ENCODE data around the gene GLTP.

- TF ChIP-seq CTCF (conservative IDR thresholded peaks at IDR 0.05 in 1 of 2, IDR thresholded peaks at IDR 0.05 in 1 of 2; ENCODE audit: low read depth in 1 of 2, low read length in 2 of 2) (no peak), EZH2 (IDR thresholded peaks at IDR 0.05; ENCODE audit: low read length, missing control alignments) (no peak)
Measured at GRCh38 chr12:109822951-109823411, 57.4 kb downstream of the GLTP start.
